B cell (primary cell): Measurements from ENCODE around the gene TRERF1.

Experiments
- EZH2 ChIP-seq: IDR thresholded peaks from 2 replicates; pipeline ENCODE4 v1.6.1; 2012; ENCODE audit warnings: borderline replicate concordance, low read depth, mild to moderate bottlenecking, moderate library complexity, low read length; ENCODE audit not compliant: insufficient read depth, poor library complexity, severe bottlenecking
- TF ChIP-seq, protein P1 (sequence below): fragments of 200-600 bp; IDR thresholded peaks from one replicate; pipeline ENCODE4 v1.8.0; 2022; ENCODE audit warnings: antibody characterized with exemption, mild to moderate bottlenecking

DNA sequence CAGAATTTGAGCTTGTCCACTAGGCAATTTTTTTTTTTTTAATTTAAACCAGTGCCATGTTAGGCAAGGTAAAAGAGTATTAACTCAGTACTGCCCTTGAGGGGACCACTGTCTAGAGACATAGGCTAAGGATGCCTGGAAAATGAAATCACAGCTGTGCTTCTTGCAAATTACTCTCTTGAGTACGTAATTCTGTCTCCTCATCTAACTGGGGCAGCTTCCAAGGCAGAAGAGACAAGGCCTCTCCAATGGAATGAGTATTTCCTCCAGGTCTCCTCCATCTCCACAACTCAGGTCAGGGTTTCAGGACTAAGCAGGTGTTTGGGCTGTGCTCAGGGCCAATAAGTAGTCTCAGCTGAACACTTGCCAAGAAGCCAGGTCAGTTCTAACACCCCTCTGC, 200.2 kb downstream of the TRERF1 start:
- TF ChIP-seq, protein P1, sequence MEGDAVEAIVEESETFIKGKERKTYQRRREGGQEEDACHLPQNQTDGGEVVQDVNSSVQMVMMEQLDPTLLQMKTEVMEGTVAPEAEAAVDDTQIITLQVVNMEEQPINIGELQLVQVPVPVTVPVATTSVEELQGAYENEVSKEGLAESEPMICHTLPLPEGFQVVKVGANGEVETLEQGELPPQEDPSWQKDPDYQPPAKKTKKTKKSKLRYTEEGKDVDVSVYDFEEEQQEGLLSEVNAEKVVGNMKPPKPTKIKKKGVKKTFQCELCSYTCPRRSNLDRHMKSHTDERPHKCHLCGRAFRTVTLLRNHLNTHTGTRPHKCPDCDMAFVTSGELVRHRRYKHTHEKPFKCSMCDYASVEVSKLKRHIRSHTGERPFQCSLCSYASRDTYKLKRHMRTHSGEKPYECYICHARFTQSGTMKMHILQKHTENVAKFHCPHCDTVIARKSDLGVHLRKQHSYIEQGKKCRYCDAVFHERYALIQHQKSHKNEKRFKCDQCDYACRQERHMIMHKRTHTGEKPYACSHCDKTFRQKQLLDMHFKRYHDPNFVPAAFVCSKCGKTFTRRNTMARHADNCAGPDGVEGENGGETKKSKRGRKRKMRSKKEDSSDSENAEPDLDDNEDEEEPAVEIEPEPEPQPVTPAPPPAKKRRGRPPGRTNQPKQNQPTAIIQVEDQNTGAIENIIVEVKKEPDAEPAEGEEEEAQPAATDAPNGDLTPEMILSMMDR = no peak
- no peak for TF ChIP-seq EZH2
